Activated CD4-positive, alpha-beta T cell treated with anti-CD3 and anti-CD28 coated beads, Interleukin-2, amount 50 U/mL, for 48 hours (primary cell): ENCODE results near the gene DSCAM.
"Not testable (repeated sequence)": the region's sequence is repeated elsewhere in the genome, so short reads cannot be mapped to it uniquely, and the experiment has no call there.

ENCODE experiments used
- DNase-seq, 2 experiments: peaks; one replicate each; pipeline ENCODE4 v3.0.0-alpha.2; 2020

The DSCAM gene

GRCh38 chr21:40349591-40349990 lies 497.4 kb downstream of the DSCAM start:
- no peak for DNase-seq

DNA sequence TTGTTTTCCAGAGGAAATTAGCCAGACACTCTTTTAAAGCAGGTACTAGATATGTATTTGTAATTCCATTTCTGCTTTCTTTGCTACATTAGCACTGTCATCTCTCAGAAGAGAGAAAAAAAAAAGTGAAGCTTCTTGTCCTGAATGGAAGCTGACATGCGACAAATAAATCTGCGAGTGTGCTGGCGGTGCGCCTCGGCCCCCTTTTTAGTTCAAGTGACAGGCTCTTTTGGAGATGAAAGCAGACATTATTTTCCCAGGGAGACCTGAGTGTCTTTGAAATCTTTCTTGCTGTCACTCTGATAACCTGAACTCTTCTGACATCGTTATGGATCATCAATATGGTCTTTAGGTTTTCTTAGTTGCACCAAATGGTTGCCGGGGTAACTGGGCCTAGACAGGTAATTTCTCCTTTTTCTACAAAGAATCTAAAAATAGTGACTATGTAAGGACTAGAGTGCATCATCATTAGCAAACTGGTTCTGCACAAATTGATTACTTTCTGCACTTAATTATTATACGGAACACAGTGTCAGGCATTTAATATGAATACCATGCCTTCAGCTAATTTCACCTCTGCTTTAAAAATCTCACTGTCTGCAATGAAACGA lies 501.1 kb downstream of the DSCAM start:
- no peak for DNase-seq

- DNase-seq = no peak
Measured at GRCh38 chr21:40340357-40340756, 506.6 kb downstream of the DSCAM start.

GRCh38 chr21:40339050-40339449 lies 507.9 kb downstream of the DSCAM start:
- DNase-seq = no peak

DNA sequence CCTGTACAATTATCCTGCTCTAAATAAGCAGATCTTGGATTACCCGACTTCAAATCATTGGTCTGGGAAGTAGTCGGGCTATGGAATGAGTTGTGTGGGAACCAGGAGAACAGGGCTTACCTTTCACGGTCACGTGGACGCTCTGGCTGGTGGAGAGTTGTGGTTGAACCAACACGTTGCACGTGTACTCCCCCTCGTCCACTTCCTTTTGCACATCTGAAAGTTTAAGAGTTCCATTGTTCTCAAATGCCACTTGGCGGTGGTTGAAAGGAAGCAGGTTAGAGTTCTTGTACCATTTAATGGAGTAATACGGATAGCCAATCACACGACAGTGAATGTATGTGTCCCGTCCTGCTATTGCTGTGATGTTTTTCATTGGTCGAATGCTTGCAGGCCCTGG lies 509.0 kb downstream of the DSCAM start:
- no peak for DNase-seq

DNA sequence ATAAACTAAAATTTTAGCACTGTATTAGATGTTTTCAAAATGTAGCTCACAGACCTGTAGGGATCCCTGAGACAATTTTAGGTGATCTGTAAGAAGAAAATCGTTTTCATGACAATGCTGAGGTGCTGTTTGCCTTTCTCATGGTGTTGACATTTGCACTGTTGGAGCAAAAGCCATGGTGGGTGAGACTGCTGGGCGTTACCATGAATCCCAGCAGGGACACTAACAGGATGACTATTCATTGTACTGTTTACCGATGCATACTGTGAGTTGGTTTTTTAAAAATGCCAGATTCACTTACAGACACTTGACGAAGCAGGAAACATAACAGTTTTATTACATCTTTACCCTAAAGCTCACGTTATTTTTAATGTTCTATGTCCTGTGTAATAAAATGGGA lies 511.3 kb downstream of the DSCAM start:
- no peak for DNase-seq

GRCh38 chr21:40334159-40334558 lies 512.8 kb downstream of the DSCAM start:
- no peak for DNase-seq

DNA sequence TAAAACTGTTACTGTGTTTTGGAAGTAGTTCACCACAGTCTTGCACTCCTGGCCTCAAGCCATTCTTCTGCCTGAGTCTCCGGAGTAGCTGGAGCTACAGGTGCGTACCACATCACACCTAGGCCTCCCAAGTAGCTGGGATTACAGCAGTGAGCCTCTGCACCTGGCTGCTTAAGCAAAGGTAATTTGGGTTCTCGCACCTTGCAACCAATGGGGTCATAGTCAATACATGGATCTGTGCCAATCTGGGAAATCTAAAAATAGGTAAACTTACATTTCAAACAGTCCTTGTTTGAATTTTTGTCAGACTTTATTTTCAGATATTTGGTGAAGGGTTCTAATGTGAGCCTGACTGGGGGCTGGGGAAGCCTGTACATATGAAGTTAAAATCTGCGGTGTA lies 513.2 kb downstream of the DSCAM start:
- no peak for DNase-seq

DNA sequence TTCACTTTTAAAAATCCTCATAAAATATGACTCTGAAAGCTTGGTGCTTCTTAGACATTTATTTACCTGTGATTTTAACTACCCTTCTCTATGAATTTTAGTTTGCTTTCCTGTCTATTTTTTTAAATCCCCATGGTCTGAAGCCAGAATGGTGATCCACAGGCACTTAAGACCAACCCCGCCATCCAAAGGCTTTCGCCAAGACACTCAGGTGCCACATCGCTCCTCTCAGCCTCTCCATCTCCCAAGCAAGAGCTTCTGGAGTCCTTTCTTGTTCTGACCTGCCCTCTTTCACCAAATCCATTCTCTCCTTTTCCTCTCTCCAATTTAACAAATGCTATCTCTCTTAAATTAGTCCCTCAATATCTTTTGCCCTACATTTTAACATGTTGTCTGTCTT lies 515.2 kb downstream of the DSCAM start:
- no peak for DNase-seq

DNA sequence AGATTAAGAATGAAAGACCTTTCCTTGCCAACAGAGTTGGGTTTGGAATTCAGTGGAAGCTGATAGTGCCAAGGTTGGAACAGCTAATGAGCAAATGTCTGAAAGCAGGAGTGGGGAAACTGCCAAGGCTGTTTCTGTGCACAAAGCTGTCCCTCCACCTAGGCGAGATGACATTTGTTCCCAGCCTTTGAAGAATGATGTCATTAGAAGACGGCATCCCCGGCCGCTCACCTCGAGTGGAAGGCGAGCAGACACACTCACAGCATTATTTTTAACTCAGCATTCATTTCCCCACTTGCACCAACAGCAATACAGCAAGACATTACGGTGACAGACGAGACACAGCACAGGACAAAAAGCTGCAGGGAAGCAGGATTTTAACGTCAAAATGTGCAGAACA lies 515.8 kb downstream of the DSCAM start:
- no peak for DNase-seq

- no peak for DNase-seq
Measured at GRCh38 chr21:40324389-40324788, 522.6 kb downstream of the DSCAM start.

- DNase-seq = not testable (repeated sequence)
Measured at GRCh38 chr21:40320718-40321117, 526.2 kb downstream of the DSCAM start.

GRCh38 chr21:40318371-40318770 lies 528.6 kb downstream of the DSCAM start:
- no peak for DNase-seq

- no peak for DNase-seq
Measured at GRCh38 chr21:40316104-40316503, 530.9 kb downstream of the DSCAM start.

DNA sequence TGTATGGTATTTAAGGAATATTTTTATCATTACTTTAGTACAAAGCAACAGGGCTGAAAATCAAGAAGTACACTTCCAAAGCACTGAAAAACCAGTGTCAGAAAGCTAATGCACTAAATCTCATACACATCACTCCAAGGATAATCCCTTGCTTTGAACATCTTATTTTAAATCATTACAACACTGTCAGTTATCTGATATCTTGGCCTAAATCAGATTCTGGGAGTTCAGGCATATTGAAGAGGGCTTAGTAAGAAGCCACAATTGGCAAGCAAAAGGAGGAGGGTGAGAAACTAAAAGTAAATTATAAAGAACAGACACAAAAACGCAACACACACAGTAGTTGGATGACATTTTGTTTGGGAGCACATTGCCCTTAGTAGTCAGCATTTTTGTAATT lies 531.3 kb downstream of the DSCAM start:
- no peak for DNase-seq

GRCh38 chr21:40313260-40313659 lies 533.7 kb downstream of the DSCAM start:
- no peak for DNase-seq

GRCh38 chr21:40300300-40300699 lies 546.7 kb downstream of the DSCAM start:
- DNase-seq = no peak

DNA sequence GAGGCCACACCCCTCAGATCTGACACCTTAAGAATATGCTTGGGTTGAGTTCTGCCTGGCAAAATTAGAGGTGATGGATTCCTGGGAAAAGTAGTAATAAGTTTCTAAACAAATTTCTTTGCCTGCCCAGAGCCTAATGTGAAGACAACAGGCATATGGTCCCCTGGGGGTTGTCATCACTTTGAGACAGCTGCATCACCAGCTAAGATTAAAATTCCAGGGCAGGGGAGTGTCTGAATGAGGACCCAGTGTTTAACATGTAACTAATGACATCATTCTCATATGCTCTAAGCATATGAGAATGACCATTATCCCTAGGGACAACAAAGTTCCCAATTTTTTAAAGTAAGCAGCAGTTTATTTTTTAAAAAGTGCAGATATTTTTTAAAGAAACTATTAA lies 547.5 kb downstream of the DSCAM start:
- DNase-seq = no peak

DNA sequence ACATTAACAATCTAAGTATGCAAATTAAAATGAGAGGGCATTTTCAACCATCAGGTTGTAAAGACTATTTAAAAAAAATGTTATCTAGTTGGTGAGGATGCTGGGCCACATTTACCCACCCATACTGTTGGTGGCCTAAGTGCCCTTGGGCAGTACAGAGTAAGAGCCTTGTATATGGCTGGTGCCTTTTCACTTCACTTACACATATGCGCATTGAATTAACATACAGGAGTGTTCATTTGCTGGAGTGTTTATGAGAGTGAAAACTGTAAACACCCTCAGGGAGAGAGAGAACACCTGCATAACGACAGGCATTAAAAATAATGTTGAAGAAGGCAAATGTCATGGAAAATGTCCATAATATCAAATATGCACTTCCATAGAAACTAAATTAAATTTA lies 552.6 kb downstream of the DSCAM start:
- no peak for DNase-seq

DNA sequence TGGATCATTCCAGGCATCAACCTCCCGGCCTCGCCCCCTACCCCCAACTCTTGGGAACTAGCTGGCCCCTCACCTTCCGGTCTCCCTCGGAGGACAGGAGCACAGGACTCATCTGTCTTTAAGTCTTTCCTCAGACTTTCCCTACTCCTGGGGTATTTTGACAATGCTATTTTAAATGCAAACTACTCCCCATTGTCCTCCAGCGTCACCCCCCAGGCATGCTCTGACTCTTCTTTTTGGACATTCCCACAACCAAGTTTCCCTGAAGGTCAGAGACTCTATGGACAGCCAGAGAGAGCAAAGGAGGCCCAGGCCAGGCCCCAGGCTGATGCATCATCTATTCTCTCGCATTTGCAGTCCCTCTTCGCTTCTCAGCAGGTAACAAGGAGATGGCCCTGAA lies 555.4 kb downstream of the DSCAM start:
- DNase-seq = no peak

DNA sequence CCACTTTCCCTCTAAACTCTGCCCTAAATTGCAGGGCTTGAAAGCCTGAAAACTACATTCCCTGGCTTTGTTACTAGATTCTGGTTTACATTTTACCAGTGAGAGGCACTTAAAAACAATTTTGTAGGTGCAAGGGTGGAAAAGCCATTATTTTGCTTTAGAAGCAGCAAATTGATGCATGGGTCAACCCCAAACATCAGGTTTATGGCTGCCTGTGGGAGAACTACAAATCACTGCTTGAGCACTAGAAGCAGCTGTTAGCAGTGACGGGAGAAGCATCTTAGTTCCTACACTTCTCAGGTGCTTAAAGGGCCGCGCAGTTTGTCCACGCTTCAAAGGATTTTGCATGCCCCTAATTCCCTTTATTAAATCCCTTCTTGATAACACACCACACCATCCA lies 562.5 kb downstream of the DSCAM start:
- DNase-seq = no peak

DNA sequence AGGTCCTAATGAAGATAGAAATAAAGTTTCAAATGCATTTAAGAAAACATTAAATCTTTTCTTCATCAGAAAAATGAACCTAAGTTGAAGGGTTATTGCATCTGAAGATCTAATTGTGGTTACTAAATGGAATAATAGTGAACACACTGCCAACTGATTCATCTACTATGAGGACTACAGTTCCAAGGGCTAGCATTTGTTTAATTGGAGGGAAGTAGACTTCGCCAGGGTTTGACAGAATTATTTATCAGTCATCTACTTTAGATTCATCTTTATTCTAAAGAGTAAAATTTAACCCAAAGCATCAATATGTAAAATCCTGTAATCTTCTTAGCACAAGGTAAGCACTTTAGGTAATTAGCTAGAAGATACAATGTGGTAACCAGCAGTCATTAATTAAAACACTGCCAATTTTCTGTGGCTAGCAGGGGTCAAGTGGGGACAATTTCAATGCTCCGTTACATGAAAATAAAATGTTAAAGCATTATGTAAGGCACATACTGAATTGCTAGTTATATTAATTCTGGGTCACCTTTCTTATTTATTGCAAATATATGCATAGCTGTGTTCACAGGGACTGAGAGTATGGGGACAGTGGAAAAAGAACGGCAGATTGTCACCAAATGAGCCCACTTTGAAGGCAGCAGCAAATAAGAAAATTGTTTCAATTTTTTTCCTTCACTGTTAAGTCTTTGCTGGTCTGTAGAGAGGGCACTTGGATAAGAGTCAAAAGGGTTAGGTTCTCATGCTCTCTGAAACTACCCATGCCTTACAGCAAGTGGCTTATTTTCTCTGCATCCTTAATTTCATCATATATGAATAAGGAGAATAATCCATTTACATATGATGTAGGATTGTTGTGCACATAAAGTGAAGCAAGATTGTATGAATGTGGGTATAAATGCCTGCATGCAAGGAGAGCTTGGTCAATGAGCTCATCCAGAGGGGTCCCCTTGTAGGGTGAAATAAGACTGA lies 563.8 kb downstream of the DSCAM start:
- DNase-seq = no peak

GRCh38 chr21:40278345-40278744 lies 568.6 kb downstream of the DSCAM start:
- no peak for DNase-seq

DNA sequence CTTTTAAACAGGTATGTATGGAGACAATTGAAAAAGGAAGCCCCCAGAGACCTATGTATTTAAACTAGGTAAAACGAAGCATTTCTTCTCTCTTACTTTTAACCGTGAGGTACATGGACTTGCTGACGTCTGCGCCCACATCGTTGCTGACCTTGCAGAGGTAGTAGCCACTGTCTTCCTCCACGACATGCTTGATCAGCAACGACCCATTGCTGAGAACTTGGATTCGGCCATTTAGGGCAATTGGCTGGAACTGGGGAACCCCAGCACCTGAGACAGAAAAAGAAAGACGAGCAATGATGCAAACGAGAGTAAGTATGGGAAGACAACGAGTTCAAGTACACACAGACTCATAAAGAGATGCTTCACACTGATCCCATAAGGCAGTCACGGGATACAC lies 571.0 kb downstream of the DSCAM start:
- DNase-seq = no peak

DNA sequence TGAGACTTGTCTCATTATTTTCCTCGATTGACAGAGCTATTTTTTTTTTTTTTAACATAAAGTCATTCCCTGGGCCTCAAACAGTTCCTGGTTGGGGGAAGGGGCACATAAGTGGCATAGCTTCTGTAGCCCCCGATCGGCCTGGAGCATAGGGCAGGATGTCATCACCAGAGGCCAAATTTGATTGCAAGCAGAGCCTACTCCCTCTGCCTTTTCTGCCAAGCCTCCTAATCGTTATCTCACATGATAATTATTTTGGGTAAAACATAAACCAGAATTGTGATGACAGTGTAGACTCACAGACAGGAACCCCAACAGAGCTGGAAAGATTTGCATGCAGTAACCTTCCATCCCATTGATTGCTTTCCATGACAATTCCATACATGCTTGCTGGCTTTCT lies 574.9 kb downstream of the DSCAM start:
- no peak for DNase-seq
